Measurements from ENCODE around the gene CAMKK1. TPM values are rescaled to one million over a fixed set of nuclear protein-coding genes. Genes with fewer than 3 reads are reported as not detected.

CAMKK1 gene
- polyA plus RNA-seq, 1 donor (not counting 4 experiments of a cell fraction or from before 2014, with no cell fraction given) = 2.5 TPM

- no peaks in the 10 kb centered on the region for H4K20me1 ChIP-seq (ENCODE audit: control insufficient read depth, extremely low read depth, insufficient read depth, low read length)
- no peak for DNase-seq (ENCODE audit: low read depth, low spot score)
- FAIRE-seq = no peak
- H3K9ac ChIP-seq (ENCODE audit: control insufficient read depth, extremely low read depth, insufficient read depth, low read length) = no peak overlapping the region
- dilution Hi-C loops (cut with MboI; ENCODE audit: extremely low pct_ligation_motif_present, low sequenced_read_pairs) = no loop called here
- H3K9me3 ChIP-seq (ENCODE audit: control insufficient read depth, low read depth, low read length) = no peaks in the 10 kb centered on the region
- H3K4me1 ChIP-seq (ENCODE audit: control insufficient read depth, extremely low read depth, insufficient read depth, low read length) = no peaks in the 10 kb centered on the region
- H3K79me2 ChIP-seq (ENCODE audit: control insufficient read depth, insufficient read depth, low read length) = no peaks in the 10 kb centered on the region
- H3K4me2 ChIP-seq (ENCODE audit: control insufficient read depth, extremely low read depth, insufficient read depth, low read depth, low read length) = no peak overlapping the region
- no peak overlapping the region for H2AFZ ChIP-seq (ENCODE audit: control insufficient read depth, low read length)
- no peaks in the 10 kb centered on the region for H3K27me3 ChIP-seq (ENCODE audit: control insufficient read depth, extremely low read depth, insufficient read depth, low read length)
- H3K36me3 ChIP-seq (ENCODE audit: control insufficient read depth in 2 of 2, extremely low read depth in 1 of 2, insufficient read depth in 2 of 2, low read length in 2 of 2) = peaks cover 0 to 4% of the 10 kb centered on the region in 2 experiments
- H3K27ac ChIP-seq (ENCODE audit: control insufficient read depth, insufficient read depth, low read length) = no peak overlapping the region
- no peak overlapping the region for H3K4me3 ChIP-seq (ENCODE audit: control insufficient read depth in 2 of 3, extremely low read depth in 1 of 3, insufficient read depth in 2 of 3, low read depth in 1 of 3, low read length in 3 of 3)
- no peaks in the 10 kb centered on the region for H3K9me1 ChIP-seq (ENCODE audit: control insufficient read depth, extremely low read depth, insufficient read depth, low read length)
- TF ChIP-seq EZH2 (IDR thresholded peaks at IDR 0.05; ENCODE audit: low read length) (no peak), CTCF (optimal IDR thresholded peaks at IDR 0.05 in 1 of 3, IDR thresholded peaks at IDR 0.05 in 1 of 3, conservative IDR thresholded peaks at IDR 0.05 in 1 of 3; ENCODE audit: extremely low read depth in 1 of 3, insufficient read depth in 2 of 3, low read length in 3 of 3) (no peak)
These were observed 19.0 kb downstream of the CAMKK1 start for GRCh38 chr17:3873862-3874261.

DNA sequence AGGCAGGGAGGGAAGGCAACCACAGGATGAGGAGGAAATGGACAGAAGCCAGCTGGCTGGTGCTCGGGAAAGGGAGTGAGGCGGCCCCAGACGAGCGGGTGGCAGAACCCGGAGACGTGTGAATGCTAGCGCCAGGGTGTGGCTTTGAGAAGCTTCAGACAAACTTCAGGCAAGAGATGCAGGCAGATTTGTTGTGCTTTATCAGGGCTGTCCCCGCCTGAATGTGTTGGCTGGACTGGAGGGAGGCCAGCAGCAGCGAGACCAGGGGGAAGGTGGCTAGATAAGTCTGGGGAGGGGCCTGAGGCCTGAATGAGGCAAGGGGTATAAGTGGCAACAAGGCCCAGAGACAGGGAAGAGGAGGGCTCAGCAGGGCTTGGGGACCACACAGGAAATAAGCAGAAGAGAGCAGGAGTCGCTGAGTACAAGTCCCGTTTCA is 22.0 kb downstream of the CAMKK1 start:
- H2AFZ ChIP-seq (ENCODE audit: control insufficient read depth, low read length) = no peak overlapping the region
- H3K79me2 ChIP-seq (ENCODE audit: control insufficient read depth, insufficient read depth, low read length) = no peaks in the 10 kb centered on the region
- H3K36me3 ChIP-seq (ENCODE audit: control insufficient read depth in 2 of 2, extremely low read depth in 1 of 2, insufficient read depth in 2 of 2, low read length in 2 of 2) = peaks cover 0 to 1% of the 10 kb centered on the region in 2 experiments
- no peaks in the 10 kb centered on the region for H3K27me3 ChIP-seq (ENCODE audit: control insufficient read depth, extremely low read depth, insufficient read depth, low read length)
- no peak overlapping the region for H3K27ac ChIP-seq (ENCODE audit: control insufficient read depth, insufficient read depth, low read length)
- no peak overlapping the region for H3K9ac ChIP-seq (ENCODE audit: control insufficient read depth, extremely low read depth, insufficient read depth, low read length)
- H3K4me1 ChIP-seq (ENCODE audit: control insufficient read depth, extremely low read depth, insufficient read depth, low read length) = no peaks in the 10 kb centered on the region
- no peak overlapping the region for H3K4me2 ChIP-seq (ENCODE audit: control insufficient read depth, extremely low read depth, insufficient read depth, low read depth, low read length)
- no peak for TF ChIP-seq CTCF (optimal IDR thresholded peaks at IDR 0.05 in 1 of 3, IDR thresholded peaks at IDR 0.05 in 1 of 3, conservative IDR thresholded peaks at IDR 0.05 in 1 of 3; ENCODE audit: extremely low read depth in 1 of 3, insufficient read depth in 2 of 3, low read length in 3 of 3)
- no peak for TF ChIP-seq EZH2 (IDR thresholded peaks at IDR 0.05; ENCODE audit: low read length)
- dilution Hi-C loops (cut with MboI; ENCODE audit: extremely low pct_ligation_motif_present, low sequenced_read_pairs) = no loop called here
- H3K9me1 ChIP-seq (ENCODE audit: control insufficient read depth, extremely low read depth, insufficient read depth, low read length) = no peaks in the 10 kb centered on the region
- FAIRE-seq = no peak
- no peak for DNase-seq (ENCODE audit: low read depth, low spot score)
- no peaks in the 10 kb centered on the region for H3K9me3 ChIP-seq (ENCODE audit: control insufficient read depth, low read depth, low read length)
- H3K4me3 ChIP-seq (ENCODE audit: control insufficient read depth in 2 of 3, extremely low read depth in 1 of 3, insufficient read depth in 2 of 3, low read depth in 1 of 3, low read length in 3 of 3) = no peak overlapping the region
- H4K20me1 ChIP-seq (ENCODE audit: control insufficient read depth, extremely low read depth, insufficient read depth, low read length) = no peaks in the 10 kb centered on the region

All from keratinocyte (primary cell).